Aorta (tissue), 5 donors: ENCODE results near the gene TP53BP1. TPM values are rescaled to one million over a fixed set of nuclear protein-coding genes. Genes with fewer than 3 reads are reported as not detected.

Experiments
- ATAC-seq: fragments of 200-7000 bp; cut with Tn5 transposase; one replicate; pipeline ENCODE4 v1.9.1; 2022; ENCODE audit warnings: moderate library complexity; ENCODE audit not compliant: low FRiP score
- DNase-seq, 2 donors: peaks; one replicate each; pipeline ENCODE4 v3.0.0-alpha.2; 2020
- H3K27ac ChIP-seq, 2 donors: one replicate each; pipeline ENCODE4 v1.5.1; 2013; ENCODE audit warnings: low read length in 2 of 2, mild to moderate bottlenecking in 2 of 2, moderate library complexity in 2 of 2, control low read depth in 1 of 2, inconsistent platforms in 1 of 2, low read depth in 1 of 2
- H3K27me3 ChIP-seq, 2 donors: one replicate each; pipeline ENCODE4 v1.6.1; 2013; ENCODE audit warnings: control low read depth in 1 of 2, low read length in 1 of 2, mild to moderate bottlenecking in 1 of 2, moderate library complexity in 1 of 2; ENCODE audit not compliant: insufficient read depth in 2 of 2, control insufficient read depth in 1 of 2
- H3K36me3 ChIP-seq, 2 donors: one replicate each; pipeline ENCODE4 v1.6.1; 2013; ENCODE audit warnings: control low read depth in 1 of 2, low read length in 1 of 2, mild to moderate bottlenecking in 1 of 2; ENCODE audit not compliant: insufficient read depth in 2 of 2, control insufficient read depth in 1 of 2
- H3K4me1 ChIP-seq, 2 donors: one replicate each; pipeline ENCODE4 v1.6.1; 2013; ENCODE audit warnings: low read length in 2 of 2, control low read depth in 1 of 2, mild to moderate bottlenecking in 1 of 2, moderate library complexity in 1 of 2; ENCODE audit not compliant: insufficient read depth in 2 of 2, control insufficient read depth in 1 of 2
- H3K4me3 ChIP-seq, 2 donors: one replicate each; pipeline ENCODE4 v1.5.1; 2013; ENCODE audit warnings: low read length in 2 of 2, control low read depth in 1 of 2, mild to moderate bottlenecking in 1 of 2
- H3K9me3 ChIP-seq: one replicate; pipeline ENCODE4 v1.6.1; 2013; ENCODE audit warnings: mild to moderate bottlenecking, low read length; ENCODE audit not compliant: control insufficient read depth
- WGBS, 2 donors: extraction: QIAGEN DNeasy Blood & Tissue Kit; methylation state at CpG; one replicate each; pipeline ENCODE4 v1.1.7; 2013; 5-methylcytosine and 5-hydroxymethylcytosine counted together
- intact Hi-C, 2 donors: fragments of 100-400 bp; cut with DNase I; formaldehyde crosslinking; loops; one replicate each; pipeline versions ENCODE4 v1.14.2 to v1.15.0; 2022
- polyA plus RNA-seq, 2 donors: library from polyadenylated mRNA; stranded (reverse); fragments of 200-250 nt; gene quantifications; one replicate each; pipeline ENCODE4 v1.2.3, GENCODE V29; 2013
- total RNA-seq, 2 donors: library from RNA; stranded (reverse); fragmentation: NEBNext Ultra II Directional; extraction: Animal tissue kit (Norgen Biotek cat#: 25700); gene quantifications; one replicate each; pipeline ENCODE4 v1.2.1, GENCODE V29; 2021
- donor health status: healthy with polysubstance abuse.
- donor health status: Bipolar disorder and iron deficiency.
- donor health status: DM: no; HTN: no; CAD: no.
- donor health status: DM: no; HTN: no; CAD: no.
- donor health status: DM: yes; HTN: yes; CAD: no.

TP53BP1 gene
- total and polyA plus RNA-seq, 4 donors, result 3.4 to 63.2 (median 30.1) TPM

DNA sequence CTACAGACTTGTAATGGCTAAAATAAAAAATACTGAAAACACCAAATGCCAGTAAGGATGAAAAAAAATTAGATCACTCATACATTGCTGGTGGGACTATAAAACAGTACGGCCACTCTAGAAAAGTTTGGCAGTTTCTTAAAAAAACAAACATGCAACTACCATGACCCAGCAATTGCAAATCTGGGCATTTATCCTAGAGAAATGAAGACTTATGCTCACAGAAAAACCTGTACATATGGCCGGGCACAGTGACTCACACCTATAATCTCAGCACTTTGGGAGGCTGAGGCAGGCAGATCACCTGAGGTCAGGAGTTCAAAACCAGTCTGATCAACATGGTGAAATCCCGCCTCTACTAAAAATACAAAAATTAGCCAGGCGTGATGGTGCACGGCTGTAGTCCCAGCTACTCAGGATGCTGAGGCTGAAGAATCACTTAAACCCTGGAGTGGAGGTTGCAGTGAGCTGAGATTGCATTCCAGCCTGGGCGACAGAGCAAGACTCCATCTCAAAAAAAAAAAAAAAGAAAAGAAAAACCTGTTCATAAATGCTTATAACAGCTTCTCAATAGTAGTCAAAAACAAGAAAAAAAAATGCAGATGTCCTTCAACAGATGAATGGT, 5.6 kb downstream of the TP53BP1 start:
- Histone ChIP-seq H3K27me3 (no peaks in the 10 kb centered on the region), H3K4me1 (no peaks in the 10 kb centered on the region), H3K27ac (no peak overlapping the region), H3K4me3 (no peak overlapping the region), H3K36me3 (peaks cover 0 to 6% of the 10 kb centered on the region in 2 donors), H3K9me3 (no peaks in the 10 kb centered on the region)
- intact Hi-C loops, result no loop called here
- WGBS, 2 donors, result 71 to 74% methylated on average over 6 of the region's 6 CpGs
- ATAC-seq, result no peak
- no peak for DNase-seq

DNA sequence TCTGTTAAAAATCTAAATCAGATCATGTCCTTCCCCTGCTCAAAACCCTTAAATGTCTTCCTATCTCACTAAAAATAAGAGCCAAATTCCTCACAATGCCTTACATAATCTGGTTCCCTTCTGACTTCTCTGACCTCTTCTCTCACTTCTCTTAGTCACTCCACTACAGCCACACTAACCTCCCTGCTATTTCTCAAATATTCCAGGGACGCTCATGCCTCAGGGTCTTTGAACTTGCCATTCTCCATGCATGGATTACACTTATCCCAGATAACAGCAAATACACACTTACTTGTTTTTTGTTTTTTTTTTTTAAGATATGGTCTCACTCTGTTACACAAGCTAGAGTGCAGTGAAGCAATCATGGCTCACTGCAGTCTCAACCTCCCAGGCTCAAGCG, 8.5 kb downstream of the TP53BP1 start:
- ATAC-seq, result no peak
- no peak overlapping the region for H3K4me3 ChIP-seq
- H3K4me1 ChIP-seq, result no peaks in the 10 kb centered on the region
- H3K36me3 ChIP-seq, result peaks cover 2 to 9% of the 10 kb centered on the region in 2 donors
- no peak for DNase-seq
- no peaks in the 10 kb centered on the region for H3K27me3 ChIP-seq
- no peak overlapping the region for H3K27ac ChIP-seq
- H3K9me3 ChIP-seq, result no peaks in the 10 kb centered on the region
- intact Hi-C loops, result no loop called here
- WGBS, 2 donors, result 95 to 99% methylated on average over 2 of the region's 2 CpGs

DNA sequence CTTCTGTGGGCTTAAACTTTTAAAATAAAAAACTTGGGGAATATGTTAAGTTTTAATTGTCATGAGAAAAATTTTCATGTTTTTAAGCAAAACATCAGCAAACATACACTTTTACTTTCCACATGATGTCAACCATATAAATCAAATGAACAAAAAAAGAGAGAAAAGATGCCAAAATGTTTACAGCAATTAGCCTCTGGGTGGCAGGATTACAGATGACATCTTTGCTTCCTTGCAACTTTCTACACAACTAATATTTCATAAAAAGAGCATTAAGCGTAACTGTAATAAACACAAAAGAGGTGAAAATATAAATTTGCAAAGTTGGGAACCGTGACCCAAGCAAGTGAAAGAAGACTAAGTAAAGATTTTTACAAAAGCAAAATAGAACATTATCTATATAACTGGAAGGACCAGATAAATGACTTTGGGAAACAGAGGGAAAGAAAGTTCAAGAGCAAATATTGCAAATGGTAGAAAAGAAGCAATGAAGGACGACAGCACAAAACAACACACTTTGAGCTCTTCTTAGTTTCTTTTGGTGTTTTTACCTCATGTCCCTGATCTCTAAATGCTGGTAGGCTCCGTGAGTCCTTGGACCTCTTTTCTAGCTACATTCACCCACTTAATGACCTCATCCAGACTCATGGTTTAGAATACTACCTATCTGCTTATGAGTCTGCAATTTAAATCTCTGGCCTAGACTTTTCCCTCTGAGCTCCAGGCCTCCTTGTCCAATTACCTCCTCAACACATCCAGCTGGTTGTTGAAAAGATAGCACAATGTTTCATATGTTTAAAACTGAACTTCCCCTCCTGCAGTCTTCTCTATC, 9.4 kb downstream of the TP53BP1 start:
- ATAC-seq, result no peak
- Histone ChIP-seq H3K4me3 (no peak overlapping the region), H3K9me3 (no peaks in the 10 kb centered on the region), H3K27ac (no peak overlapping the region), H3K36me3 (peaks cover 7 to 9% of the 10 kb centered on the region in 2 donors), H3K4me1 (no peaks in the 10 kb centered on the region), H3K27me3 (no peaks in the 10 kb centered on the region)
- intact Hi-C loops, result no loop called here
- 72 to 73% methylated on average over 4 of the region's 4 CpGs for WGBS, 2 donors
- DNase-seq, result no peak

DNA sequence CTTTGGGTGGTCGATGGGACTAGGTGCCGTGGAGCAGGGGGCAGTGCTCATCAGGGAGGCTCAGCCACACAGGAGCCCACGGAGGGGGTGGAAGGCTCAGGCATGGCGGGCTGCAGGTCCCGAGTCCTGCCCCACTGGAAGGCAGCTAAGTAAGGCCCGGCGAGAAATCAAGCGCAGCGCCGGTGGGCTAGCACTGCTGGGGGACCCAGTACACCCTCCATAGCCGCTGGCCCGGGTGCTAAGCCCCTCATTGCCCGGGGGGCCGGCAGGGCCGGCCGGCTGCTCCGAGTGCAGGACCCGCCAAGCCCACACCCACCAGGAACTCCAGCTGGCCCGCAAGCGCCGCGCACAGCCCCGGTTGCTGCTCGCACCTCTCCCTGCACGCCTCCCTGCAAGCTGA, 19.1 kb downstream of the TP53BP1 start:
- Histone ChIP-seq H3K27me3 (no peaks in the 10 kb centered on the region), H3K27ac (no peak overlapping the region), H3K4me1 (no peaks in the 10 kb centered on the region), H3K9me3 (no peaks in the 10 kb centered on the region), H3K4me3 (no peak overlapping the region), H3K36me3 (peaks cover 4% of the 10 kb centered on the region in 2 donors)
- no peak for DNase-seq
- no peak for ATAC-seq
- WGBS, 2 donors, result 97% methylated on average over 19 to 25 of the region's 25 CpGs
- intact Hi-C loops, result no loop called here

DNA sequence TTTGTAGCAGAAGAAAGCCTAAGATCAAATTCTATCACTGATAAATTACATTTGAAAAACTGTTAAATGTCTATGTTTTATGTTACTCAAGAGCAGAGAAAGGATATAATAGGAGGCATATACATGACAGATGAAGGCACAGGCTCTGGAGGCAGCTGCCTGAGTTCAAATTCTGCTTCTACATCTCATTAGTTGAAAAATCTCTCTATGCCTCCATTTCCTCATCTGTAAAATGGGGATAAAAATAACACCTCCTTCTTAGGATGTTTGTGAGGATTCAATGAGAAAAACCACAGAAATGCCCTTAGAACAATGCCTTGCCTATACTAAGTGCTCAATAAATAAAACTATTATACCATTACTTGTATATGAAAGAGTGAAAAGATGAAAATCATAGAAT, 21.0 kb downstream of the TP53BP1 start:
- ATAC-seq, result no peak
- no peaks in the 10 kb centered on the region for H3K4me1 ChIP-seq
- H3K27ac ChIP-seq, result no peak overlapping the region
- H3K9me3 ChIP-seq, result no peaks in the 10 kb centered on the region
- no peaks in the 10 kb centered on the region for H3K27me3 ChIP-seq
- peaks cover 0 to 4% of the 10 kb centered on the region in 2 donors for H3K36me3 ChIP-seq
- no peak overlapping the region for H3K4me3 ChIP-seq
- DNase-seq, result no peak
- intact Hi-C loops, result no loop called here

DNA sequence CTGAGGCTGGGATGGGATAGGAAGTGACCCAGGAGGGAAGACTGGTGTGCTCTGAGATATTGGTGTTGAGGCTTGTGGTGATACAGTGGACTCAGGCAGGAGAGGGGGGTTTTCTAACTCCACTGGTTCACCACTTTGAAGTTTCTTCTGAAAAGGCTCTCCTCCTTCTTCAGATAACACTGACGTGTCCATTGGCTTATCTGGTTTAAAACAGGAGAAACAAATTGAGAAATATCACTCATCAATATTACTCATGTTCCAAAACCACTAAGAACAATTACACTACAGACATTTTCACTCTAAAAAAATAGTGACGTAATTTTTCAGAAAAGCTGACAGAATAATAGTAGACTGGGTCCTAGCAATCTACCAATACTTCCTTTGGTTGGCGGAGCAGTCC, 23.1 kb downstream of the TP53BP1 start:
- ATAC-seq, result no peak
- H3K27ac ChIP-seq, result no peak overlapping the region
- H3K4me1 ChIP-seq, result no peaks in the 10 kb centered on the region
- intact Hi-C loops, result no loop called here
- no peaks in the 10 kb centered on the region for H3K27me3 ChIP-seq
- H3K36me3 ChIP-seq, result peaks cover 0 to 2% of the 10 kb centered on the region in 2 donors
- H3K9me3 ChIP-seq, result no peaks in the 10 kb centered on the region
- H3K4me3 ChIP-seq, result no peak overlapping the region
- 78 to 82% methylated on average over 3 of the region's 3 CpGs for WGBS, 2 donors
- DNase-seq, result no peak

DNA sequence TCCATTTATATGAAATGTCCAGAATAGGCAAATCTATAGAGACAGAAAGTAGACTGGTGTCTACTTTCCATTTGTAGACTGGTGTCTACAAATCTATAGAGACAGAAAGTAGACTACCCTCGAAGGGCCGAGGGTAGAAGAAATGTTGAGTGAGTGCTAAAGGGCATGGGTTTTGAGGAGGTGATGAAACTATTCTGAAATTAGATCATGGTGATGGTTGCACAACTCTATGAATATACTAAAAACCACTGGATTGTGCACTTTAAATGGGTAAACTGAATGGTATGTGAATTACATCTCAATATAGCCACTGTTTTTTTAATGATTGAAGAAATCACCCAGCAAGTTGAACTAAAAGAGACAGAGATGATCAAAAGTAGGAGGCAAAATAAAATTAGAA, 27.9 kb downstream of the TP53BP1 start:
- H3K4me3 ChIP-seq, result no peak overlapping the region
- WGBS, 2 donors, result 86 to 87% methylated on average over 2 of the region's 2 CpGs

DNA sequence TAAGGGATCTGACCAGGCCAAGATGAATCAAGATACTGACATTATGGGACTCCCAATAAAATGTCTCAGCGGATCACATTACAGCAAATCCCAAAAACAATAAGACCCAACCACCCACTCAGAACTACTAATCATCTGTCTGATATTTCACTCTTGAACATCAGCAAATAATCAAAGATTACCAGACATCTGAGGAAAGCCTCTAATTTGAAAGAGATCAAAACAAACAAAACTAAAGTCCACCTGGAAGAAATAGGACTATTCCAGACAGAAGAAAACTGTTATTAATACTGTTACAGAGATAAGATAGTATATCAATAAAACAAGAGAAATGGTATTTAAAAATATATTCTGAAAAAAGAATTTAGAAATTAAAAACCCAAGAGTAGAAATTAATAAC, 29.0 kb downstream of the TP53BP1 start:
- intact Hi-C loops, result no loop called here
- Histone ChIP-seq H3K4me3 (no peak overlapping the region), H3K9me3 (no peaks in the 10 kb centered on the region), H3K4me1 (no peaks in the 10 kb centered on the region), H3K36me3 (peaks cover 2 to 3% of the 10 kb centered on the region in 2 donors), H3K27me3 (no peaks in the 10 kb centered on the region), H3K27ac (no peak overlapping the region)
- DNase-seq, result no peak
- WGBS, 2 donors, result 93 to 96% methylated on average over 1 of the region's 1 CpG
- ATAC-seq, result no peak

More for the DNA sequence above, 27.9 kb downstream of the TP53BP1 start:
- no peak for DNase-seq
- no peak for ATAC-seq
- intact Hi-C loops, result no loop called here
- H3K36me3 ChIP-seq, result peaks cover 2 to 3% of the 10 kb centered on the region in 2 donors
- no peaks in the 10 kb centered on the region for H3K27me3 ChIP-seq
- H3K9me3 ChIP-seq, result no peaks in the 10 kb centered on the region
- H3K27ac ChIP-seq, result no peak overlapping the region
- no peaks in the 10 kb centered on the region for H3K4me1 ChIP-seq

DNA sequence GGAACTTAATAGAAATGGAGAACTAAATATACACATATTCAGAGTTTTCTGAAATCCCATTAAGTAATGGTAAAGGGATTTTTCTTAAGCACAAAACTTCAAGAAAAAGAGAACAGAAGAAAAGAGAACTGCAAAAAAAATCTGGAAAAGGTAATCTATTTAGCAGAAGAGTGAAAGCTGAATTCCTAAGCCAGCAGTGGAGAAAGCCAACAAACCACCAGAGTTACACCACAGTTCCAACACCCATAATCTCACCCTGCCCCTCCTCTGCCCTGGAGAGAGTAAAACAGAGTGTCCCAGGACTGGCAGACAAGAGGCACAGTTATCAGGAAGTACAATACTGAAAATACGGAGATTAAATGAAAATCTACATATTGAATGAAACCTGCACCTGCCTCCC, 29.4 kb downstream of the TP53BP1 start:
- Histone ChIP-seq H3K4me3 (no peak overlapping the region), H3K4me1 (no peaks in the 10 kb centered on the region), H3K36me3 (peaks cover 2 to 3% of the 10 kb centered on the region in 2 donors), H3K9me3 (no peaks in the 10 kb centered on the region), H3K27me3 (no peaks in the 10 kb centered on the region), H3K27ac (no peak overlapping the region)
- WGBS, 2 donors, result 70 to 71% methylated on average over 1 of the region's 1 CpG
- intact Hi-C loops, result no loop called here
- ATAC-seq (no peak), DNase-seq (no peak)
